GM21576 (cell line): ENCODE results near the gene CSE1L.
"Not testable (repeated sequence)": the region's sequence is repeated elsewhere in the genome, so short reads cannot be mapped to it uniquely, and the experiment has no call there.

Experiments
- ATAC-seq: cut with Tn5 transposase; IDR thresholded peaks from one replicate; pipeline ENCODE4 v1.9.1; 2021; ENCODE audit warnings: mild to moderate bottlenecking, moderate library complexity; ENCODE audit not compliant: unreplicated experiment

Gene CSE1L

DNA sequence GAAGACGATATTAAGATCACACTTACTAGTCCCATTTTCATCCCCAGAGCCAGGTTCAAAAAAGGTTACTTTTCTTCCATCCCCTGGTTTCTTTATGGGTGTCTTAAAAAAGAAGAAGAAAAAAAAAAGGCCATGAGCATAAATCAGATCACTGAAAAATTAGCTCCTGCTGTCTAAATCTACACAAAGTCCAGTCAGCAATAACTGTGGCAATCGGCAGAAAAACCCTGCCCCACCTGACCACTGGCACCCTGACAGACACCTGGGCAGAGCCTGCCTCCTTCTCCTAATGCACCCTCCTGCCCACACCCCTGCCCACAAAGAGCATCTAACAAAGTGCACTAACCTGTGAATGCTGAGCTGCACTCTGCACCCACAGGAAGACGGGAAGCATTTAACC lies 72.2 kb downstream of the CSE1L start:
- no peak for ATAC-seq

GRCh38 chr20:49119988-49120387 lies 73.9 kb downstream of the CSE1L start:
- ATAC-seq: no peak

DNA sequence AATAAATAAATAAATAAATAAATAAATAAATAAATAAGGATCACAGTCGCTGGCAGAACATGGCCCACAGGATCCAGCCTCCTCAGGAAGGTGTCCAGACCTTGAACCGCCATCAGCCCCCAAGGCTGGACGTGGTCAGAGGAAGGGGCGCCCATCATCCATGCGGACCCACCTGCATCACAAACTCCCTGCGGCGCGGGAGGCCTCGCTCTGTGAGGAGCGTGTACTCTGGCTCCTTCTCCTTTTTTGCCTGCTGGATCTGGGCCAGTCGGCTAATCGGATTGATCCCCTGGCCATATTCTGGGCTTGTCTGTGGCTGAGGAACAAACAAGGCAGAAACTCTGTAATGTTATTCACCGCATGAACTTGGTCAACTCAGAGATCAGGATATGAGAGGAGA lies 76.8 kb downstream of the CSE1L start:
- no peak for ATAC-seq

- ATAC-seq: no peak
Measured at GRCh38 chr20:49123982-49124381, 77.9 kb downstream of the CSE1L start.

DNA sequence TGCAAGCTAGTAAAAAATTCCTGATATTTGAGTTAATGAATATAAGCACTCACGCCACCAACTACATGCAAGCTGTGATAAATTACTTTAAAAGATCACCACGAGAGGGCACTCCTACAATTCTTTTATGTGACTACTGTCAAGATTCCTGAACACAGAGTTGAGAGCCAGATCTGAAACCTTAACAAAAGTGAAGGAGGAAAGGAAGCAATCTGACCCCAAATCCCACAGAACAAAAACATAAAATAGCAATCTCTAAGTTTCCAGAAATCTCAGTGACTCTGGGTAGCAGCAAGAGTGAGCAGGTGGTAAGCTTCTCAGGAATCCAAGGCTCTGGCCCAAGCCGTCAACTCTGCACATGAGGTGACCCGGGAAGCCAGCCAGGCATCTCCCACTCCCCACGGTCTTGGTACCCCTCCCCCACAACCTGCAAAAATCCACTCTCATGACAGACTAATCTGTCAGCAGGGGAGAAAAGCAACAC lies 86.9 kb downstream of the CSE1L start:
- ATAC-seq: no peak

DNA sequence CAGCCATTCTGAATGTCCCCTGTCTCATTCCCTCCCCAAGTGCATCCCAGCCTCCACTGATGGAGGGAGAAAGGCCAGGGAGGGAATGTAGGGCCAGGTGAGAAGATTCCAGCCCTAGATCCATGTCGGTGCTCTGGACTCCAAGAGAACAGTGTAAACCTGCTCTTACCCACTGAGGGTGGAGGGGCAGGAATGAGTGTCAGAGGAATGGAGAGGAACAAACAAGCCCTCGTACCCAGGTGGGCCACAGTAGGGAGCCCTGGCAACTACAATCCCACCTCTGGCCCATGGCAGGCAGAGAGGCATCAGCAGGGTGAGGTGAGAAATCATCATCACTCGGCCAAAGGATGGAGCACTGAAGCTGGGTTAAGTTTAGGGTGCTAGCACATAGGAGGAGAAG lies 87.5 kb downstream of the CSE1L start:
- no peak for ATAC-seq

- ATAC-seq: not testable (repeated sequence)
Measured at GRCh38 chr20:49134797-49135196, 88.7 kb downstream of the CSE1L start.

GRCh38 chr20:49136817-49137571 lies 90.9 kb downstream of the CSE1L start:
- ATAC-seq: no peak

GRCh38 chr20:49138431-49138830 lies 92.3 kb downstream of the CSE1L start:
- no peak for ATAC-seq

DNA sequence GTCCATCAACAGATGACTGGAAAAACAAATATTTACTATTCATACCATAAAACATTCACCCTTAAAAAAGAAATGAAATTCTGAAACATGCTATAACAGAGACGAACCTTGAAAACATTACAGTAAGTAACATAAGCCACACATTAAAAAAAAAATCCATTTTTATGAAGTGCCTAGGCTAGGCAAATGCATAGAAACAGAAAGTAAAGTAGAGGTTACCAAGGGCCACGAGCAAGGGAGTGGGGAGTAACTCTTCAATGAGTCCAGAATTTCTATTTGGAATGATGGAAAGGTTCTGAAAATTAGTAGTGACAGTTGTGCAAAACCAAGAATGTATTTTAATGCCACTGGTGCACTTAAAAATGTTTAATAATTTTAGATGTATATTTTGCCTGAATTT lies 94.3 kb downstream of the CSE1L start:
- no peak for ATAC-seq

GRCh38 chr20:49140834-49141233 lies 94.7 kb downstream of the CSE1L start:
- ATAC-seq: no peak
